Keratinocyte (primary cell): ENCODE measurements around the gene MYLK4. TPM values are rescaled to one million over a fixed set of nuclear protein-coding genes. Genes with fewer than 3 reads are reported as not detected.

Experiments used
- DNase-seq: peaks from one replicate; pipeline ENCODE4 v3.0.0-alpha.2; 2011; ENCODE audit warnings: low read depth, missing footprints, low spot score
- FAIRE-seq: peaks from 2 replicates; lab custom pipeline; 2011; peaks lifted over from hg19 to GRCh38; lab: Jason Lieb, UNC
- H2AFZ ChIP-seq: 2 replicates; pipeline ENCODE4 v1.6.0; 2012; ENCODE audit warnings: low read length, control low read depth, inconsistent platforms; ENCODE audit not compliant: control insufficient read depth
- H3K27ac ChIP-seq: 2 replicates; pipeline ENCODE4 v1.5.1; 2011; ENCODE audit warnings: low read length; ENCODE audit not compliant: control insufficient read depth, insufficient read depth
- H3K27me3 ChIP-seq: 3 replicates; pipeline ENCODE4 v1.6.0; 2011; ENCODE audit warnings: low read length; ENCODE audit not compliant: control insufficient read depth, insufficient read depth; ENCODE audit errors: extremely low read depth
- H3K36me3 ChIP-seq, 2 experiments: 2 replicates in 1 of 2; 3 replicates in 1 of 2; pipeline ENCODE4 v1.5.1; 2011; ENCODE audit warnings: low read length in 2 of 2, mild to moderate bottlenecking in 1 of 2; ENCODE audit not compliant: control insufficient read depth in 2 of 2, insufficient read depth in 2 of 2; ENCODE audit errors: extremely low read depth in 1 of 2
- H3K4me1 ChIP-seq: 3 replicates; pipeline ENCODE4 v1.5.1; 2011; ENCODE audit warnings: low read length; ENCODE audit not compliant: control insufficient read depth, insufficient read depth; ENCODE audit errors: extremely low read depth
- H3K4me2 ChIP-seq: 3 replicates; pipeline ENCODE4 v1.6.0; 2011; ENCODE audit warnings: low read depth, low read length; ENCODE audit not compliant: control insufficient read depth, insufficient read depth; ENCODE audit errors: extremely low read depth
- H3K4me3 ChIP-seq, 3 experiments: fragments of 200-600 bp in 1 of 3; sonication (generic) in 1 of 3; 2 replicates in 2 of 3; 3 replicates in 1 of 3; pipeline ENCODE4 v1.5.1; 2011 to 2016; ENCODE audit warnings: low read length in 3 of 3, mild to moderate bottlenecking in 3 of 3, control low read depth in 2 of 3, inconsistent platforms in 1 of 3, low read depth in 1 of 3, mixed read lengths in 1 of 3, mixed run types in 1 of 3, moderate library complexity in 1 of 3; ENCODE audit not compliant: control insufficient read depth in 2 of 3, insufficient read depth in 2 of 3; ENCODE audit errors: extremely low read depth in 1 of 3
- H3K79me2 ChIP-seq: 2 replicates; pipeline ENCODE4 v1.6.0; 2012; ENCODE audit warnings: low read length; ENCODE audit not compliant: control insufficient read depth, insufficient read depth
- H3K9ac ChIP-seq: 3 replicates; pipeline ENCODE4 v1.6.0; 2011; ENCODE audit warnings: low read length; ENCODE audit not compliant: control insufficient read depth, insufficient read depth; ENCODE audit errors: extremely low read depth
- H3K9me1 ChIP-seq: 3 replicates; pipeline ENCODE4 v1.6.0; 2011; ENCODE audit warnings: low read length; ENCODE audit not compliant: control insufficient read depth, insufficient read depth; ENCODE audit errors: extremely low read depth
- H3K9me3 ChIP-seq: 2 replicates; pipeline ENCODE4 v1.5.1; 2012; ENCODE audit warnings: low read depth, low read length; ENCODE audit not compliant: control insufficient read depth
- H4K20me1 ChIP-seq: 3 replicates; pipeline ENCODE4 v1.6.0; 2011; ENCODE audit warnings: low read length; ENCODE audit not compliant: control insufficient read depth, insufficient read depth; ENCODE audit errors: extremely low read depth
- EZH2 ChIP-seq: IDR thresholded peaks from one replicate; pipeline ENCODE4 v1.6.1; 2012; ENCODE audit warnings: inconsistent platforms, mild to moderate bottlenecking, low read length, moderate library complexity
- dilution Hi-C: fragments of 300-500 bp; cut with MboI; formaldehyde crosslinking; loops from one replicate; pipeline ENCODE4 v1.7.0; 2020; ENCODE audit warnings: low sequenced_read_pairs; ENCODE audit not compliant: extremely low pct_ligation_motif_present
- polyA plus RNA-seq, 5 experiments: library from polyadenylated mRNA; depleted of rRNA in 3 of 5; stranded (reverse) in 3 of 5; stranded (forward) in 1 of 5; unstranded in 1 of 5; fragments of >200 nt; gene quantifications; 1 replicate in 1 of 5; 2 replicates in 3 of 5; 3 replicates in 1 of 5; pipeline versions ENCODE4 v1.2.1 to v1.2.3, GENCODE V29; 2011 to 2012; ENCODE audit warnings: missing spikeins in 2 of 5, low read depth in 1 of 5, low replicate concordance in 1 of 5
- TF ChIP-seq, protein P1 (sequence below), 3 experiments: IDR thresholded peaks in 1 of 3; conservative IDR thresholded peaks in 1 of 3; optimal IDR thresholded peaks in 1 of 3; 2 replicates in 2 of 3; 3 replicates in 1 of 3; pipeline versions ENCODE3 to v1.5.1; 2011; ENCODE audit warnings: low read length in 3 of 3, mild to moderate bottlenecking in 3 of 3, moderate library complexity in 2 of 3, control low read depth in 1 of 3, inconsistent platforms in 1 of 3; ENCODE audit not compliant: insufficient read depth in 2 of 3; ENCODE audit errors: extremely low read depth in 1 of 3

The MYLK4 gene
- polyA plus RNA-seq, 1 donor (not counting 4 experiments of a cell fraction or from before 2014, with no cell fraction given): 0.31 TPM

GRCh38 chr6:2693231-2693630 is 57.5 kb downstream of the MYLK4 start:
- TF ChIP-seq EZH2: no peak
- TF ChIP-seq, protein P1, sequence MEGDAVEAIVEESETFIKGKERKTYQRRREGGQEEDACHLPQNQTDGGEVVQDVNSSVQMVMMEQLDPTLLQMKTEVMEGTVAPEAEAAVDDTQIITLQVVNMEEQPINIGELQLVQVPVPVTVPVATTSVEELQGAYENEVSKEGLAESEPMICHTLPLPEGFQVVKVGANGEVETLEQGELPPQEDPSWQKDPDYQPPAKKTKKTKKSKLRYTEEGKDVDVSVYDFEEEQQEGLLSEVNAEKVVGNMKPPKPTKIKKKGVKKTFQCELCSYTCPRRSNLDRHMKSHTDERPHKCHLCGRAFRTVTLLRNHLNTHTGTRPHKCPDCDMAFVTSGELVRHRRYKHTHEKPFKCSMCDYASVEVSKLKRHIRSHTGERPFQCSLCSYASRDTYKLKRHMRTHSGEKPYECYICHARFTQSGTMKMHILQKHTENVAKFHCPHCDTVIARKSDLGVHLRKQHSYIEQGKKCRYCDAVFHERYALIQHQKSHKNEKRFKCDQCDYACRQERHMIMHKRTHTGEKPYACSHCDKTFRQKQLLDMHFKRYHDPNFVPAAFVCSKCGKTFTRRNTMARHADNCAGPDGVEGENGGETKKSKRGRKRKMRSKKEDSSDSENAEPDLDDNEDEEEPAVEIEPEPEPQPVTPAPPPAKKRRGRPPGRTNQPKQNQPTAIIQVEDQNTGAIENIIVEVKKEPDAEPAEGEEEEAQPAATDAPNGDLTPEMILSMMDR (optimal IDR thresholded peaks at IDR 0.05 in 1 of 3, IDR thresholded peaks at IDR 0.05 in 1 of 3, conservative IDR thresholded peaks at IDR 0.05 in 1 of 3; ENCODE audit: extremely low read depth in 1 of 3, insufficient read depth in 2 of 3, low read length in 3 of 3): no peak
- H3K9me3 ChIP-seq: no peaks in the 10 kb centered on the region
- H3K27me3 ChIP-seq: no peaks in the 10 kb centered on the region
- no peaks in the 10 kb centered on the region for H3K9me1 ChIP-seq
- dilution Hi-C loops: no loop called here
- H3K36me3 ChIP-seq: no peaks in the 10 kb centered on the region
- no peak overlapping the region for H3K27ac ChIP-seq
- no peak for FAIRE-seq
- no peak overlapping the region for H2AFZ ChIP-seq
- no peak overlapping the region for H3K4me3 ChIP-seq
- H3K79me2 ChIP-seq: no peaks in the 10 kb centered on the region
- H3K9ac ChIP-seq: no peak overlapping the region
- H3K4me2 ChIP-seq: no peak overlapping the region
- H4K20me1 ChIP-seq: no peaks in the 10 kb centered on the region
- H3K4me1 ChIP-seq: no peaks in the 10 kb centered on the region
- DNase-seq: no peak

GRCh38 chr6:2688401-2689064 is 62.2 kb downstream of the MYLK4 start:
- dilution Hi-C loops: no loop called here
- H2AFZ ChIP-seq: no peak overlapping the region
- H4K20me1 ChIP-seq: no peaks in the 10 kb centered on the region
- FAIRE-seq (no peak), DNase-seq (no peak)
- no peaks in the 10 kb centered on the region for H3K36me3 ChIP-seq
- H3K27me3 ChIP-seq: no peaks in the 10 kb centered on the region
- no peak overlapping the region for H3K9ac ChIP-seq
- no peak overlapping the region for H3K4me3 ChIP-seq
- H3K79me2 ChIP-seq: no peaks in the 10 kb centered on the region
- H3K9me3 ChIP-seq: no peaks in the 10 kb centered on the region
- no peak overlapping the region for H3K27ac ChIP-seq
- no peaks in the 10 kb centered on the region for H3K4me1 ChIP-seq
- H3K4me2 ChIP-seq: no peak overlapping the region
- no peaks in the 10 kb centered on the region for H3K9me1 ChIP-seq
- TF ChIP-seq, protein P1 (optimal IDR thresholded peaks at IDR 0.05 in 1 of 3, IDR thresholded peaks at IDR 0.05 in 1 of 3, conservative IDR thresholded peaks at IDR 0.05 in 1 of 3; ENCODE audit: extremely low read depth in 1 of 3, insufficient read depth in 2 of 3, low read length in 3 of 3): no peak
- TF ChIP-seq EZH2: no peak
